Neutrophil (primary cell): ENCODE results near the gene KIDINS220.

Experiments used
- H3K27ac ChIP-seq: fragments of 200-600 bp; sonication (generic); 2 replicates; pipeline ENCODE4 v1.5.1; 2016; ENCODE audit warnings: mild to moderate bottlenecking, moderate library complexity
- H3K27me3 ChIP-seq: fragments of 200-600 bp; sonication (generic); 2 replicates; pipeline ENCODE4 v1.6.0; 2016; ENCODE audit warnings: mild to moderate bottlenecking
- H3K36me3 ChIP-seq: fragments of 200-600 bp; sonication (generic); 2 replicates; pipeline ENCODE4 v1.5.1; 2017
- H3K4me1 ChIP-seq, 2 experiments: fragments of 200-600 bp in 1 of 2; sonication (generic) in 1 of 2; 1 replicate in 1 of 2; 2 replicates in 1 of 2; pipeline versions ENCODE4 v1.5.1 to v1.6.1; 2013 to 2016; ENCODE audit warnings: low read depth in 1 of 2, low read length in 1 of 2, mild to moderate bottlenecking in 1 of 2, moderate library complexity in 1 of 2; ENCODE audit not compliant: control insufficient read depth in 1 of 2, insufficient read depth in 1 of 2
- H3K4me3 ChIP-seq, 2 experiments: fragments of 200-600 bp in 1 of 2; sonication (generic) in 1 of 2; 1 replicate in 1 of 2; 2 replicates in 1 of 2; pipeline ENCODE4 v1.5.1; 2013 to 2016; ENCODE audit warnings: low read depth in 1 of 2, low read length in 1 of 2, mild to moderate bottlenecking in 1 of 2, moderate library complexity in 1 of 2
- H3K9me3 ChIP-seq: fragments of 200-600 bp; sonication (generic); 2 replicates; pipeline ENCODE4 v1.5.1; 2016
- CTCF ChIP-seq: fragments of 200-600 bp; sonication (generic); IDR thresholded peaks from 2 replicates; pipeline ENCODE4 v1.5.1; 2016; ENCODE audit warnings: antibody characterized with exemption

Gene KIDINS220

GRCh38 chr2:8798393-8798792 is 39.0 kb downstream of the KIDINS220 start:
- H3K27ac ChIP-seq = no peak overlapping the region
- H3K4me3 ChIP-seq = no peak overlapping the region
- no peak for TF ChIP-seq CTCF
- H3K27me3 ChIP-seq = no peaks in the 10 kb centered on the region
- H3K36me3 ChIP-seq = peaks cover 99% of the 10 kb centered on the region
- H3K4me1 ChIP-seq = no peaks in the 10 kb centered on the region
- H3K9me3 ChIP-seq = no peaks in the 10 kb centered on the region

GRCh38 chr2:8797682-8798081 is 39.7 kb downstream of the KIDINS220 start:
- Histone ChIP-seq H3K27me3 (no peaks in the 10 kb centered on the region), H3K4me3 (no peak overlapping the region), H3K9me3 (no peaks in the 10 kb centered on the region), H3K36me3 (peaks cover 99% of the 10 kb centered on the region), H3K27ac (no peak overlapping the region), H3K4me1 (no peaks in the 10 kb centered on the region)
- TF ChIP-seq CTCF = no peak

- no peak for TF ChIP-seq CTCF
- Histone ChIP-seq H3K4me3 (no peak overlapping the region), H3K27ac (no peak overlapping the region), H3K4me1 (no peaks in the 10 kb centered on the region), H3K36me3 (peaks cover 99% of the 10 kb centered on the region), H3K9me3 (no peaks in the 10 kb centered on the region), H3K27me3 (no peaks in the 10 kb centered on the region)
Measured at GRCh38 chr2:8796878-8797550, 40.4 kb downstream of the KIDINS220 start.

GRCh38 chr2:8796315-8796848 is 41.0 kb downstream of the KIDINS220 start:
- peaks cover 94% of the 10 kb centered on the region for H3K36me3 ChIP-seq
- no peaks in the 10 kb centered on the region for H3K9me3 ChIP-seq
- TF ChIP-seq CTCF = no peak

GRCh38 chr2:8794923-8795825 is 42.2 kb downstream of the KIDINS220 start:
- no peaks in the 10 kb centered on the region for H3K4me1 ChIP-seq
- TF ChIP-seq CTCF = no peak
- H3K27me3 ChIP-seq = no peaks in the 10 kb centered on the region
- no peaks in the 10 kb centered on the region for H3K9me3 ChIP-seq
- H3K4me3 ChIP-seq = no peak overlapping the region
- peaks cover 94% of the 10 kb centered on the region for H3K36me3 ChIP-seq
- no peak overlapping the region for H3K27ac ChIP-seq

More at GRCh38 chr2:8796315-8796848, 41.0 kb downstream of the KIDINS220 start:
- no peaks in the 10 kb centered on the region for H3K4me1 ChIP-seq
- H3K4me3 ChIP-seq = no peak overlapping the region
- no peak overlapping the region for H3K27ac ChIP-seq
- no peaks in the 10 kb centered on the region for H3K27me3 ChIP-seq
